ENCODE results near the gene C1orf167.

The C1orf167 gene

GRCh38 chr1:11738096-11738495 is 23.9 kb upstream of the C1orf167 start:
- DNase-seq = no peak

- DNase-seq = no peak
Observed at GRCh38 chr1:11738783-11739182, 23.2 kb upstream of the C1orf167 start.

DNA sequence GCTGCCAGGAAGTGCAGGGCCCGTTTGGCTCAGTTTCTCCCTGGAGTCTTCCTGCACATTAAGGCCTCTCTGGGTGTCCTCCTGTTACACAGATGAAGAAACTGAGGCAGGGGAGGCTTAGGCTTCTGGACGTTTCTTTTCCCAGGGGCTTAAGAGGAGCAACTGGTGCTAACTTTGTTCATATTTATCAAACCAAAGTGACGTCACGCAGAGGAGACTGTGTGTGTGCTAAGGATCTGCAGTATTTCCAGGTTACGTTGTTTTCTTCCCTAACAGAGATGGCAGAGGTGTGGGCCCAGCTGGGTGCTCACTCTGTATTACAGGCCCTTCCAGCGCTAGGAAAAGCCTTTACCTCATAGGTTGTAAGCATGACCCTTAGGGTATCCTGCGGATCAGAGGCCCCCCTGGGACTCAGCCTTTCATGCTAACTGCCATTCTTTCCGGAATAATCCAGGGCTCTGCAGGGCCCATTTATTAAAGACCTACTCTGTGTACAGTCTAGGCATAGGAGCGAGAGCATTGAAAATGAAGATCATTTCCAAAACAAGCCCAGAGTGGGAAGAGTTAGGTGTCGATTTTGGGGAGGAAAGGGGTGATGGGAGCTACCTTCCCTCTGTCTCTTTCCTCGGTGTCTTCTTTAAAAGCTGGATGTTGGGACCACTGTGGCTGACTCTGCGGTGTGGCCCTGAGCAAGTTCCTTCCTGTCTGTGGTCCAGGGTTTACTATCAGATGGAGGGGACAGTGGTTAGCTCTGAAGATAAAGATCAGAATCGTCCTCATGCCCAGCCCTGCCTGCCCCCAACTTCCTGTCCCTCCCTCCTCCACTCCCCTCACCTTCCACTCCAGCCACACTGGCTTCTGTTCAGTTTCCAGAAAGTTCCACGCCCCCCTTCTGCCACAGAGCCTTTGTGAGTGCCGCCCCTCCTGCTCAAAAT is 21.5 kb upstream of the C1orf167 start:
- no peak for DNase-seq

DNA sequence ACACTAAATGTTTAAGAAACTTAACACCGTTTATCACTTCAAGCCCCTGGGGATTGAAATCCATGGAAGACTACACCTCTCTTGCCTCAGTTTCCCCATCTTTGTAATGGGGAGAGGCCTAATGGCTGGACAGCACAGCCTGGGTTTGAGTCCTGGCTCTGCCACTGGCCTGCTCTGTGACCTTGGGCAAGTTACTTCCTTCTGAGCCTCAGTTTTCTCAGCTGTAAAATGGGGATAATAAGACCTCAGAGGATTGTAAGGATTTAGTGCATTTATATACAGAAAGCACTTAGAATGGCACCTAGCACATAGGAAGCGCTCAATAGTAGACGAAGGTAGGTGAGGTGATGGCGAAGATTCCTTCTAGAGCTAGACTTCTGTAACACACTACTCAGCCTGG is 20.5 kb upstream of the C1orf167 start:
- DNase-seq = no peak

- DNase-seq = no peak
Observed at GRCh38 chr1:11741919-11742558, 20.0 kb upstream of the C1orf167 start.

DNA sequence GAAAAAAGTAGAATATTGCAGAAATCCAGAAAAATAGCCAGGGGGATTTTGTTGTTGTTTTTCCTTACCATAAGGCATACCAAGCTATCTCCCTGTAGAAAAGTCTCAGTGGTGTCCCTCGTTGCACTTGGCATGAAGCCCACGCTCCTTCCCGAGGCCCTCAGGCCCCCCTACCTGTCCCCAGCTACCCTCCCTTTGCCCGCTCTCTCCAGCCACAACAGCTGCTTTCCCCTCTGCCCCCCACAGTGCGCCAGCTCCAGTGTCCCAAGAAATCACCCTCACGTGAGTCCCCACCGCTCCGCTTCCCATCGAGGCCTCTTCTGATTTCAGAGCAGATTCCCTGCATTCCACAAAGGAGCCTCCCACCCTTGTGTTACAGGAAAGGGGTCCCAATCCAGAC is 17.7 kb upstream of the C1orf167 start:
- no peak for DNase-seq

- DNase-seq = no peak
Observed at GRCh38 chr1:11746092-11746491, 15.9 kb upstream of the C1orf167 start.

- no peak for DNase-seq
Observed at GRCh38 chr1:11746795-11747487, 15.1 kb upstream of the C1orf167 start.

GRCh38 chr1:11748294-11749202 is 13.4 kb upstream of the C1orf167 start:
- DNase-seq = no peak

GRCh38 chr1:11749203-11749689 is 12.7 kb upstream of the C1orf167 start:
- peak; percentile 8 for DNase-seq

GRCh38 chr1:11749996-11750395 is 12.0 kb upstream of the C1orf167 start:
- no peak for DNase-seq

- no peak for DNase-seq
Observed at GRCh38 chr1:11751087-11751486, 10.9 kb upstream of the C1orf167 start.

DNA sequence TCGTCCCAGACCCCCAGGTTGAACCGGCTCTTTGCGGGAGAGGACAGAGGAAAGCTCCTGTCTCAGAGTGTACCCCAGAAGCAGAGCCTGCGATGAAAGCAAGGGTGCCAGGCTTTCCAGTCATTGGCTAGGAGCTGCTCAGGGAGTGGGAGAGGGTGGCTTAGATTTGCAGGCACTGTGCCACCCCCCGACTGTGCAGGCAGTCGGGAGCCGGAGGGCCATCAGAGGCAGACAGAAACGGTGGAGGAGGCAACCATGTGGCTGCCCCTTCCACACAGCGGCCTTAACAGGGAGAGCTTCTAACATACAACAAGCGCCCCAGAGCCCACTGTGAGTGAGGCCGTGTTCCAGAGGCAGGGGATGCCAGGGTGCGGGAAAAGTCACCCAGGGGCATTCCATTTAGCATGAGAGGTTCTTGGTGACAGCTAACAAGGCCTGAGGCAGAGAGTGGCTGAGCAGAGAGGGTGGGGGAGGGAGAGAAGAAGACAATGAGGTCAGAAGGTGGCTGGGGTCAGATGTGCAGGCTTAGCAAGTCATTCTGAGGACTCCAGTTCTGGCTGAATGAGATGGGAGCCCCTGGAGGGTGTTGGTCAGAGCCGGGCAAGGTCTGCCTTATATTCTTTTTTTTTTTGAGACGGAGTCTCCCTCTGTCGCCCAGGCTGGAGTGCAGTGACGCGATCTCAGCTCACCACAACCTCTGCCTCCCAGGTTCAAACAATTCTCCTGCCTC is 9.5 kb upstream of the C1orf167 start:
- no peak for DNase-seq

DNA sequence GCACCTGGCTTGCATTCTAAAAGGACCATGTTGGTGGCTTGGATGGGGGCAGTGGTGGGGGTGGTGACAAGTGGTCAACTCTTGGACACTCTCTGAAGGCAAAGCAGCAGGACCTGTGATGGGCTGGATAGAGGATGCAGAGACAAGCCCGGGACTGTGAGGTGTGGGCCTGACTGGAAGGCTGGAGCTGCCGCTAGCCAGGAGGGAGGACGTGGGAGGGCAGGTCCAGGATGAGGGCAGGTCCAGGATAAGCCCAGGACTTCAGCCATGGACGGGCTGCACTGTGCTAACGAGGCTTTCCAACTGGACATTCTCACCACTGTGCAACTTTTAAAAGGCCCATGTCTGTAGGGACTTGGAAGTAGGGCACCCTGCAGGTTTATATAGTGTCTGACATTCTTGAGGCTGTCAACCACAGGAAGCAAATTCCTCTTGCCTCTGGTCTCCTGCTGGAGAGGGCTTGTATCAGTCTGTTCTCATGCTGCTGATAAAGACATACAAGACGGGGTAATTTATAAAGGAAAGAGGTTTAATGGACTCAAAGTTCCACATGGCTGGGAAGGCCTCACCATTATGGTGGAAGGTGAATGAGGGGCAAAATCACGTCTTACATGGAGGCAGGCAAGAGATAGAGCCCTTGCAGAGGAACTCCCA is 8.3 kb upstream of the C1orf167 start:
- no peak for DNase-seq

GRCh38 chr1:11757047-11757446 is 4.9 kb upstream of the C1orf167 start:
- no peak for DNase-seq

DNA sequence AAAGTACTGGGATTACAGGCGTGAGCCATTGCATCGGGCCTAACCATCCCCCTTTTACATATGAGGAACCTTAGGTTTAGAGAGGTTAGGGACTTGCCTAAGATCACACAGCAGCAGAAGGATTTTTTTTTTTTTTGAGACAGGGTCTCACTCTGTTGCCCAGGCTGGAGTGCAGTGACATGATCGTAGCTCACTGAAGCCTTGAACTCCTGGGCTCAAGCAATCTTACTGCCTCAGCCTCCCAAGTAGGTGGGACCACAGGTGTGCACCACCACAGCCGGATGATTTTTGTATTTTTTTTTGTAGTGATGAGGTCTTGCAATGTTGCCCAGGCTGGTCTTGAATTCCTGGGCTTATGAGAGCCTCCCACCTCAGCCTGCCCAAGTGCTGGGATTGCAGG is 2.2 kb upstream of the C1orf167 start:
- no peak for DNase-seq

GRCh38 chr1:11761285-11761684 is 708 bp upstream of the C1orf167 start:
- DNase-seq = no peak

GRCh38 chr1:11764115-11764514 is 2.1 kb downstream of the C1orf167 start:
- DNase-seq = no peak

- no peak for DNase-seq
Observed at GRCh38 chr1:11764519-11764918, 2.5 kb downstream of the C1orf167 start.

- no peak for DNase-seq
Observed at GRCh38 chr1:11765661-11766428, 3.9 kb downstream of the C1orf167 start.

GRCh38 chr1:11766429-11766776 is 4.4 kb downstream of the C1orf167 start:
- no peak for DNase-seq

Data from fibroblast of skin of right biceps (primary cell).